ENCODE results near the gene SPSB4.

Gene SPSB4

DNA sequence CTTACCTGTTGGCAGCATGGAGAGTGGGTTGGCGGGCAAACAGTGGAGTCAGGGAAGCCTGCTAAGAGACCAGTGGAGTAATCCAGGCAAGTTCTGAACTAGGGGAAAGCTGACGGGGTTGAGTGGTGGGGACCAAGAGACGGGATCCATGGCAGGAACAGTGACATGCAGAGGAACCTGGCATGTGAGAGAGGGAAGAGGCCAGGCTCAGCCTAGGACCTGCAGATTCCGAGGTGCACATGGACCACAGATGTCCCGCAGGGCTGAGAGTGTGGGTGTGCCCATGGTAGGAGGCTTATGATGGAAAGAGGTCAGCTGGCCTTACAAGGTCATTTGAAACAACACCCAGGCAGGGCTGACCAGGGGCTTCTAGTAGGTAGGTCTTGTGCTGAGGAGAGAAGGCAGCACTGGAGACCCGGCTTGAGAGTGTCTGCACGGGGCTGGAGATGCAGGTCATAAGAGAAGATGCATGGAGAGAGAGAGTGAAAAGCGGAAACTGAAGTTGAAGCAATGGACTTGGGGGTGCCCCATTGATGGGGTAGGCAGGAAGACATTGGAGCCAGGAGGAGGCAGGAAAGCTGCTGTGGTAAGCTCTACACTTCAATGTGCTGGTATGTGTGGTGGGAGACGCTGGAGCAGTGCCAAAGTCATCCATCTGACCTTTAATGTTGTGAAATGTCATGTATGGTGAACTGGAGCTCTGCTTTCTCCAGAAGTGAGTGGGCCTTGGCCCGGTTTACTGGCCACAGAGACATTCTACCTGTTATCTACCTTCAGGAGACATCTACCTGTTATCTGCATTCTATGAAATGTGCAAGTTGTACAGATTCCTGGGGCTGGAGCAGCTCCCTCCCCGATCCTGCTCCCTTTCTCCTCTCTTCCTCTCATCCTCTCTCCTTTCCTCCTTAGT lies 4.6 kb downstream of the SPSB4 start:
- no peak for DNase-seq

DNA sequence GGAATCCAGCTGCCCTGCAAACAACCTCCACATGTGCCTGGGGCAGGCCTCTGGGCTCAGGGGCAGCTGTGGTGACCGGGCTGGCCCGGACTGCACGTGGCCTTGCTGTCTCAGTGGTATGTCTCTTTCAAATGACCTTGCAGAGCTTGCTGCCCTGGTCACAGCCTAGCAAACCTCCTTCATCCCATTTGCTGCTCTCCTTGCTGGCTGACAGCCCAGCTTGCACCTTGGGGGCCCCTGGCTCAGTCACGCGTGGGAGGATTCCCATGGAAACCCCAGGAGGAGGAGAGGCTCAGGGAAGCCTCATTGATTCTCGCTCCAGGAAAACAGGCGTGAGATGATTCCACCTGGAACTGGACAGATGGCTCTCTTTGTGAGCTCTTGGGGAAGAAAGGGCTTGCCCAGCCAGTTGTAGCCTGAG lies 5.6 kb downstream of the SPSB4 start:
- no peak for DNase-seq

DNA sequence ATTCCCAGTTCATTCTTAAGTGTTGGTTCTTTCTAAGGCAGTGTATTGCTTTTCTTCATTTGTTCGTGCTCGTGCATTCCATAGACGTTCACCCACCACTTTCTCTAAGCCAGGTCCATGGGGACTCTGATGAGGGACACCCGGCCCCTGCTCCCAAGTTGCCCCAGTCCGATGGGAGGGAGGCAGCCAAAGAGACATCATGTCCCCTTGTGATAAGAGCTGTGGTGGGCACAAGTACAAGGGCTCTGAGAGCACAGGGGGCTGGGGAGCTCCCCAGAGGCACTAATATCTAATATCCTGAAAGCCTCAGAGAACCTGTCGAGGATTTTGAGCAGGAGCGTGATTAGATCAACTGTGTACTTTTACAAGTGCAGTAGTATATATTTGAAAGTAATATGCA lies 6.3 kb downstream of the SPSB4 start:
- DNase-seq = no peak

DNA sequence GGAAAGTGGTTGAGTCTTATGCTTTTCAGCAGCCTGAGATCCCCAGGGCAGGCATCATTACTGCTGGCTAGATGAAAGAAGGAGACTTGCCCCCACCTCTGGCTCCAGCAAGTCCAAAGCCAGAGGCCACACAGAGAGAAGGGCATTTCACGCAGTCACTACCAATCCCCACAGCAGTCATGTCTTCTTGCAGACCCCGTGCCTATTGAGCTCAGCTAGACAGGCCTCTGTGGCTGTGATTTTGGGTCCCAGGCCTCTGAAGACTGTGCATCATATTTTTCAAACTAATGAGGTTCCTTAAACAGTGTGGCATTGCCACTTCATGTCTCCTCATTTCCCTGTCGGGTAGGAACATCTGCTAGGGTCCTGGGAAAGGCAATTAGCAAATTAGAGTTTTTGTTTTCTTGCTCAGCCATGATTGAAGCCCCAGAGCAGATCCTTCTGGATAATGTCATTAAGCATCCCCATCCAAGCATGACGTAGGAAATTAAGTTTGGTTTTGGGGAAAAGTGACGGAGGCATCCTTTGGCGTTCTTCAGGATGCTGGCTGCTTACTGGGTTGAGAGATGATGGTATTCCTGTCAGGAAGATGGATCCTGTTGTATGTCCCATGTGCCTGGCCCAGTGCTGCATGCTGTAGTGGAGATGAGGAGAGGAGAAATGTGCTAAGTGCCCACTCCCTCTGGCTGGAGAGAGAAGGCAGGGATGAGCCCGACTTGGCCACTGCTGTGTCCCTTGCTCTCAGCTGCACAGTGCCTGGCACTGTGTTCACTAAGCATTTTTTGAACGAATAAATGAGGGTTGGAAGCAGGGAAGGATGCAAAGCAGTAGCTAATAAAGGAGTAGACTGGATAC lies 7.0 kb downstream of the SPSB4 start:
- DNase-seq = no peak

DNA sequence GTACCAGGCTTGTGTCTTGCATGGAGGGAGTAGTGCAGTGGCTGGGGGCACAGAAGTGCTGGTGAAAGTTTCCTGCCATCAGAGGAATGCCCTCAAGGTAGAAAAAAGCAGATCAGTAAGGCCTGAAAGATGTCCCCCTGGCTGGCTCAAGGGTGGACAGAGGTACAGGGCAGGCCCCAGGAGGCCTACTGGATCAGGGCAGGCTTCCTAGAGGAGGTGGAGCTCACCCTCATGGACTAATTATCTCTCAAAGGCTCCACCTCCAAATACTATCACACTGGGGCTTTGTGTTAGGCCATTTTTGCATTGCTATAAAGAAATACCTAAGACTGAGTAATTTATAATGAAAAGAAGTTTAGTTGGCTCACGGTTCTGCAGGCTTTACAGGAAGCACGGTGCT lies 7.8 kb downstream of the SPSB4 start:
- no peak for DNase-seq

DNA sequence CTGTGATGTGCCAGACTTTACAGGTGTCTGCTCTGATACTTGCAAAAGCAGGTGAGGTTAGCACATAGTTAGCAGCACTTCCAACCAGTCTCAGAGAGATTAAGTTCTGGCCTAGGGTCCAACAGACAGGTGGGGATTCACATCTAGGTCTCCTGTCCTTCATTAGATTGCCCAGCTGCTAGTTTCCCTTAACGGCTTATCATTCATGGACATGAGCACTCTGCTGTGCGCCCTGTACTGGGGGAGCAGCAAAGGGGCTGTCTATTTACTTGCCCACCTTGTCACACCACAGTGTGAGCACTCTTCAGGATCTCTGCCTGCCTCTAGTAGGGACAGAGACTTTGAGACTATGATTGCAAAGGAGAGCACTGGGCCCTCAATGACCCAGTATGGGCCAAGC lies 8.7 kb downstream of the SPSB4 start:
- no peak for DNase-seq

DNA sequence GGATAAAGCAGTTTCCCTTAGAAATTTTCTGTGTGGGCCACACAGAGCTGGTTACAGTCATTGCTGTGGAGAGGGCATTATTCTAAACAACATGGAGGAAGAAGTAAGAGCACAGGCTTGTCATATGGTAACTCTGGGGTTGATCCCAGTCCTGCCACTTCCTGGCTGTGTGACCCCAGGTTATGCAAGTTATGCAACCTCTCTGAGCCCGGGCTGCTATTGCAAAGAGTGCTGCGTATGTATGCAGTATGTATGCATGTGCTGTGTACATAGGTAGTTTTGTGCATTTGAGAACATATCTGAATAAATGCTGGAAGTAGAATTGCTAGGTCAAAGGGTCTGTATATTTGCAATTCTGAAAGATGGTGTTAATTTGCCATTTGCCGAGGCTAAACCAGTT lies 9.2 kb downstream of the SPSB4 start:
- no peak for DNase-seq

DNA sequence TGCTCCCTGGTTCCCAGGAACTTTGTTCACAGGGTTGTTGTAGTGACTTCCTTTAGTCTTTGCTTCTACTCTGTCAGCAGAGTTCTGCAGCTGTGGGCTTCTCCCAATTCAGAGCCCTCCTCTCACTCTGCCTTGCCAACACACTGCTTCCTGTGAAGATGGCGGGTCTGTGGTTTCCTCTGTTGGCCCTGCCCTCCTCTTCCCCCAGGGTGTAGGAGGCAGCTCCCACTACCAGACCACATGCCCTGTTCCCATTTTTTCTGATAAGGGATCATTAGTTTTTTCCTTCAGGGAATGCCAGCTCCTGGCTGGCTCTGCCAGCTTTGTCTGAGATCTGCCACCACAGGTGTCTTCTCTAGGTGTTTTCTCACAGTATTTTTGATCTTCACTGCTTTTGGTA lies 12.7 kb downstream of the SPSB4 start:
- no peak for DNase-seq

DNA sequence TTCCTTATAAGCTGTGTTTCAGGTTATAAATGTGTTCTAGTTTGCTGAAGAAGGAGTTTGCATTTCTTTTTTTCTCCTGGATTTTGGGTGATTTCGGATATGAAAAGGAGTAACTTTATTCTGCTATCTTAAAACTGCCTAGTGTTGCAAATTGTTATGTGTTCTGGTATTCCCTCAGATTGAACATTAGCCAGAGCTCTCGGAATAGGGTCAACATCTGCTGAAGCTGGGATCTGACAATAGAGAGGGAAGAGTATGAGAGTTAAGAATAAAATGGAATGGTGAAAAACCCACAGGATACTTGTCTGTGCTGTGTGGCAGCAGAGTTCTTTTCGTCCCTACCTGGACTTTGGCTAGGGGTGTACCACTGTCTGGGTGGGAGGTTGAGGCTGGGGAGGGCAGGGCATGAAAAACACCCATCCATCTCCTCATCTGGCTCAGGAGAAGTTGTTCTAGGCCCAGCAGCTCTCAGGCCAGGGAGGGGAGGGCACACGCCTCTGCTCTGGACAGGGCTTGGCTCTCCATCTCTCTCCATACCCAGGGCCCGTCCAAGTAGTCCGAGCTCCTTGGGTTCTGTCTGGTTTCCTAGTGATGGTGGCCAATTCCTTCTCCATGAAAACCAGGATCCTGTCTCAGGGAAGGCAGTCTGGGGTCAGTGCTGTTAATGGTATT lies 13.2 kb downstream of the SPSB4 start:
- no peak for DNase-seq

DNA sequence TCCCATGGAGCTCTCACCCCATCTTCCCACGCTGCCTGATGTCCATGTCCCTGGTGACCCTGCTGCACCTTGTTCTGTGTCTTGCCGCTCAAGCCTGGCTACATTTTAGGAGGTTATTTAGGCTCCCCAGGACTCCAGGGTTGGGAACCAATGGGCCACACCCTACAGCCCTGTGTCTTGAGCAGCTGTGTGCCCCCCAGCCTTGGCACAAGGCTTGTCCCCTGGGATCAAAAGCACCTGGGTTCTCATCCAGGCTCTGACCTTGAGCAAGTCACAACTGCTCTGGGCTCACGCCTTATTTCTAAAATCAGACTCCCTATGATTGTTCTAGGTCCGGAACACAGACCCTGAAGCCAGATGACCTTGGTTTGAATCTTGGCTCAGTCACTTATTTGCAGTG lies 14.1 kb downstream of the SPSB4 start:
- no peak for DNase-seq

DNA sequence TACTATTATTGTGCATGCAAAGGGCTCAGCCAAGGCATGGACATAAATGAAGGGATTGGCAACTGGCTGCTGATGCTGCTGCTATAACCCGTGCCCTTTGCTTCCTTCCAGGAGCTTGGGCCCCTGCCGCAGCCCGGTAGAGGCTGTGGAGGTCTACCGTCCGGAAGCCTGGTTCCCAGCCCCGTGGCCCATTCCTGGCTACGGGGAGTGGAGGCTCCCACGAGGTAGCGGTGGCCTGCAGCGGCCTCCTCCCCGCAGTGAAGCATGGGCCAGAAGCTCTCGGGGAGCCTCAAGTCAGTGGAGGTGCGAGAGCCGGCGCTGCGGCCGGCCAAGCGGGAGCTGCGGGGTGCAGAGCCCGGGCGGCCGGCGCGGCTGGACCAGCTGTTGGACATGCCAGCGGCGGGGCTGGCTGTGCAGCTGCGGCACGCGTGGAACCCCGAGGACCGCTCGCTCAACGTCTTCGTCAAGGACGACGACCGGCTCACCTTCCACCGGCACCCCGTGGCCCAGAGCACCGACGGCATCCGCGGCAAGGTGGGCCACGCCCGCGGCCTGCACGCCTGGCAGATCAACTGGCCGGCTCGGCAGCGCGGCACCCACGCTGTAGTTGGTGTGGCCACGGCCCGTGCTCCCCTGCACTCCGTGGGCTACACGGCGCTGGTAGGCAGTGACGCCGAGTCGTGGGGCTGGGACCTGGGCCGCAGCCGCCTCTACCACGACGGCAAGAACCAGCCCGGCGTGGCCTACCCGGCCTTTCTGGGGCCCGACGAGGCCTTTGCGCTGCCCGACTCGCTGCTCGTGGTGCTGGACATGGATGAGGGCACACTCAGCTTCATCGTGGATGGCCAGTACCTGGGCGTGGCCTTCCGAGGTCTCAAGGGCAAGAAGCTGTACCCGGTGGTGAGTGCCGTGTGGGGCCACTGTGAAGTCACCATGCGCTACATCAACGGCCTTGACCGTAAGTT lies 15.0 kb downstream of the SPSB4 start:
- no peak for DNase-seq

DNA sequence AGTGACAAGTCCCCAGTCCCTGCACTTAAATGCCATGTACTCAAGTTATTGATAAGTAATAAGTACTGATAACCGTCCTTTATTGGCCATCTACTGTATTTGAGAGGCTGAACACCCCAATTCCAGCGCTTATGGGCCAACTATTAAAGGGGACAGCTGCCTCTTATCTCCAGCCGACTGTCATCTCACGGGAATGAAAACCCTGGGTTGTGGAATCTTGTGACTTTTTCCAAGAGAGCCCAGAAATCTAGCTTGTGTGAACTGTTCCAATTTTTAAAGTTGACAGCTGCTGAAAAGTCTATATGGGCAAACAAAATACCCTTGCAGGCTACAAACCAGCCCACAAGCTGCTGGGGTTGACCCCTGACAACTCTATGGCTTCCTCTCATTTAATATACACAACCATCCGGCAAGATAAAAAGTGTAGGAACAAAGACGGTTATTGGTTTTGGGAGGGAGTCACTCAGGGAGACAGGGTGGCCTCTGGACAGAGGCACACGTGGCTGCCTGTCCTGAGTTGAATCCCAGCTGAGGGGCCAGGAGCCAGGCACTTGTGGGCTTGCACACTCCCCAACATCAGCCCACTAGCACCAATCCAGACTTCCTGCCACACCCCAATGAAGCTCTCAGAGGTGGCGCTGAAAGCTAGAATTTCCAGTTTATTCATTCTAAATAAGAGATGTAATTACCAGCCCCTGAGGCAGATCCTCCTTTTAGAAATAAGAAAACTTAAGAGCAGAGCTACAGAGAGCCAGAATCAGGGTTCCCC lies 16.2 kb downstream of the SPSB4 start:
- no peak for DNase-seq

DNA sequence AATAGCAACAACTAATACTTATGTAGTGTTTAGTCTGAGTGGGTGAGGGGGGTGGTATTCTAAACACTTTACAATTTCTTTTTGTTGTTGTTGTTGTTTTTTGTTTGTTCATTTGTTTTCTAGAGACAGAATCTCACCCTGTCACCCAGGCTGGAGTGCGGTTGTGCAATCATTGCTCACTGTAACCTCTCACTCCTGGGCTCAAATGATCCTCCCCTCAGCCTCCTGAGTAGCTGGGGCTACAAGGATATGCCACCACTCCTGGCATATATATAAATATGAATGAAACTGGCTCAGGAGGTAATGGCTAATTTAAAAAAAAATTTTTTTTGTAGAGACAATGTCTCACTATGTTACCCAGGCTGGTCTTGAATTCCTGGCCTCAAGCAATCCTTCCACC lies 19.1 kb downstream of the SPSB4 start:
- no peak for DNase-seq

DNA sequence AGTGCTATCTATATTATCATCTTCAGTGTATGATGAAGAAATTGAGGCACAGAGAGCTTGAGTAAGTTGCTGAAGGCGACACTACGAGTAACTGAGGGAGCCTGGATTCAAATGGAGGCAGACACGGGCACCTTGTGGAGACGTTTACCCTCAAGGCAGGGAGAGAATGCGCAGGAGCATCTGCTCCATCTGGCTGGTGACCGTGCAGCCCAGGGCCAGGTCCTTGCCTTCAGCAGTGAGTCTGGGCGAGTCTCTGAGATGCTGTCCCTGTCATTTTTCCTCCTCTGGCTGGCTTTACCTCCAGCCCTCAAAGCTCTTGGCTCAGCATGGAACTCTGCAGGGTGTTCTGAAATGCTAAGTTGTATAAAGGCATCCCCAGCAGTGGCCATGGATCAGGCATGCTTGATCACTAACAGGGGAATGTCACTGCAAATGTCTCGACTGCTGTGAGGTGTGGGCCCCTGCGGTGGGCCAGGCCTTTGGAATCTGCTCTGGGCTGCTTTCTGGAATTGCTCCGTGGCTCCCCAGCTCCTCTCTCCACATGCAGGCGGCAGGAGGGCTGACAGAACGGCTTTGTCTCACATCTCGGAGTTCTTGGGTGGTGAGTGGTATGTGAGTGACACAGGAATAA lies 19.7 kb downstream of the SPSB4 start:
- DNase-seq = no peak

DNA sequence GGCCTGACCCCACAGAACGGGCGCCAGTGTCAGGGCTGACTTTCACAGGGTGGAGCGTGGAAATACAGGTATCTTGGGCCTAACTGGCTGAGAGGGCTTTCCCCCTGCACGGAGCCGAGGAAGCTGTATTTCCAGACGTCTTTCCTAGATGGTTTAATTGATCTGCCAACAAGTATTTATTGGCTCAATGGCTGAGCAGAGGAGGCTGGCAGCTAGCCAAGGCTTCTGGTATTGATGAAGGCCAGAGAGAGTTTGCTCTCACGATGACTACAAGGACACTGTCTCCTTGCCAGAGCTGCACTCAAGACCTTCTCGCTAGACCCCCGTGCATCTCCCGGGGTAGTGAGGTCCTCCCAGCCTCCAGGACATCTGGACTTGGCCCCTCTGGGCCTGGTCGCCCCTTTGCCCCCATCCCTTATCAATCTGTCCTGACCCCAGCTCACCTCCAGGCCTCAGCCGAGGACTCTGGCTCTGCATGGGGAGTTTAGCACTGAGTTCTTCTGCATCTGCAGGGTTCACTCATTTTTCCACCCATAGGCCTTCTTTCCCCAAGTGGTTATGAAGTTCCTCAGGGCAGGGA lies 20.6 kb downstream of the SPSB4 start:
- DNase-seq = no peak

DNA sequence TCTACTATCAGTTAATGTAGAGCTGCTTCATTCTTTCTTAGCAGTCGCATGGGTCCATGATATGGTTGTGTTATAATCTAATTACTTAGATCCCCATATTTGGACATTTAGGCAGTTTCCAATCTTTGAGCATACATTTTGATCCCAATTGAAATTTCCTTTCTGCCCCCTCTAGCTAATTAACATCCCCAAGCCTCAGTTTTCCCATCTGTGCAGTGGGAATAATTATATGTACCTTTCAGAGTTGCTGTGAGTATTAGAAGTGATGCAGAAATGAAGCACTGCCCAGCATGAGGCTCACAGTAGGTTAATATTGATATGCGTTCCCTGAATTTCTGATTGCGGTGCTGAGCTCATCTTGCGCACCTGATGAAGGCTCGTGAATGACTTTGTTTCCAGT lies 21.8 kb downstream of the SPSB4 start:
- no peak for DNase-seq

DNA sequence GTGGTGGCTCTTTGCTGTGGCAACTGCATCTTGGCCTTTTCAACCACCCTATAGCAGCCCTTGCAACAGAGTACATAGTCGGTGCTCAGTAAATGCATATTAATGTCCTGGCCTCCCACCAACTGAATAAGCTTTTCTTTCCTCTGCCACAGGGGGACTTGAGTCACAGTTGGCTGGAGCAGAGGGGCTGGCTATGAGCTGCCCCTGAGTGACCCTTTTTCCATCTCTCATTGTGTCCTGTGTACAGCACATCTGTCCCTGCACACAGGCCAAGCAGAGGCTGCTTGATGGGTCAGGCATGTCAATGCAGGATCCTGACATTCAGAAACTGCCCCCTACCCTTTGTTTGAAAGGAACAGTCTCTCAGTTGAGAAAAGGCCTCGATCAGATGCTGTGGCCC lies 22.4 kb downstream of the SPSB4 start:
- DNase-seq = no peak

DNA sequence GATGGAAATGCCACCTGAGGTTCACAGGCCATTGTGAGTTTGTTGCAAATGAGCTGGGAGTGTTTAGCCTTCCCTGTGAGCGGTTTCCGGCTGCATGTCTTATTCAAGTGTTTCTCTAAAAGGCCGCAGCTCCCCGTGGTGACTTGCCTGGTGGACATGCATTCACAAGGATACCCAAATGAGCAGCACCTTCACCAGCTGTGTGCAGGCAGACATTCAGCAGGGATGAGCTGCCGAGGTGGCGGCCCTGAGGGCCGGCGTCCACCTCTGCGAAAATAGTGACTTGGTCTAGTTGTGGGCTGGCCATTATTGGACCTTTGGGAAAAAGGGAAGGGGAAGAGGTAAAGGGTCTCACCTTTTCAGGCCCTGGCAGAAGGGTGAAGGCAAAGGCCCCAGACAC lies 23.4 kb downstream of the SPSB4 start:
- no peak for DNase-seq

DNA sequence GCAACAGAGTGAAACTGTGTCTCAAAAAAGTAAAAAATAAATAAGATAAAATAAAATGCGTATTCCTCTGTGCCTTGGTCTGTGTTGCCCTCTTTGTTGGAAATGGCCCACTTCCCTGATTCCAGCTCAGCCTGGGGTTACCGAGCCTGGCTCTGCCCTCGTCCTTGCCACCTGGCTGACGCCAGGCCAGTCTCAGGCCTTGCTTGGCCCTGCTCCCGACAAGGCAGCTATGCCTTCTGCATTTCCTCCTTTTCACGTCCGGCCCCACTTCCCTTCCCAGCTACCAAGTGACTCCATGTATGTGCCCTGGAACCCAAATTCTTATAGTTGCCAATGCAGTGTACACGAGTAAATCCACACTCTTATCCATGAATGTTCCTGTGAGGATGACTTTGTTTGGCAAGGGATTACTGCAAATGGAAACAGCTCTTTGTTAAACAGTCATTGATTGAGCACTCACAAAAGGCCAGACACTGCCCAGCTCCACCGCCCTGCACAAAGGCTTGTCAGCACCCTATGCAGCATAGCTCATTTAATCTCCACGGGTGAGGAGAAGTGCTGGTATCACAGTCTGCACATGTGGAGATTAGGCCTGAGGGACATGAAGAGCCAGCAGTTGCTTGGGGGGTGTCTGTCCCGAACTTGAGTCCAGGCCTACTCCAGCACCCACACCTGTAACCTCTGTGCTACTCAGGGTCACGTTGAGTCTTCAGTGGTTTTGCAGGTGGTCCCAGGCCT lies 25.1 kb downstream of the SPSB4 start:
- DNase-seq = no peak

Data from CD4-positive, alpha-beta T cell treated with Interleukin-17A for 1 hour (primary cell).